HepG2 (cell line): Measurements from ENCODE around the gene TRIO. TPM values are rescaled to one million over a fixed set of nuclear protein-coding genes. Genes with fewer than 3 reads are reported as not detected.
A peak's percentile ranks its signal among the peaks of the same experiment; 100 is the strongest.

Source experiments
- ATM ChIP-seq: fragments of 450-650 bp; IDR thresholded peaks from 2 replicates; pipeline ENCODE4 v1.7.1; 2017; ENCODE audit warnings: mild to moderate bottlenecking, borderline replicate concordance
- CENPBD1 ChIP-seq: sonication (generic); formaldehyde crosslinking; IDR thresholded peaks from 2 replicates; pipeline ENCODE4 v1.8.0; 2022; ENCODE audit warnings: missing genetic modification reagents, low read depth, mild to moderate bottlenecking, borderline replicate concordance
- FIP1L1 ChIP-seq: fragments of 200-400 bp; formaldehyde crosslinking; IDR thresholded peaks from 2 replicates; pipeline ENCODE4 v1.6.1; 2018; ENCODE audit warnings: low read depth, mild to moderate bottlenecking, low read length, moderate library complexity, borderline replicate concordance; ENCODE audit not compliant: insufficient read depth
- FOXK1 ChIP-seq: sonication (generic); formaldehyde crosslinking; IDR thresholded peaks from 2 replicates; pipeline ENCODE4 v1.4.0; 2020; ENCODE audit warnings: low read depth, missing genetic modification reagents, borderline replicate concordance
- MED1 ChIP-seq: sonication (generic); formaldehyde crosslinking; IDR thresholded peaks from 2 replicates; pipeline ENCODE4 v1.4.0; 2020; ENCODE audit warnings: missing genetic modification reagents
- PAF1 ChIP-seq: IDR thresholded peaks from 2 replicates; pipeline ENCODE4 v1.6.1; 2016; ENCODE audit warnings: missing genetic modification reagents, missing compliant biosample characterization
- PAXIP1 ChIP-seq: sonication (generic); formaldehyde crosslinking; conservative IDR thresholded peaks from 2 replicates; pipeline ENCODE4 v1.4.0; 2020; ENCODE audit warnings: mild to moderate bottlenecking, missing genetic modification reagents, moderate library complexity
- RBAK ChIP-seq: sonication (generic); formaldehyde crosslinking; IDR thresholded peaks from 2 replicates; pipeline ENCODE4 v1.5.1; 2020; ENCODE audit warnings: mild to moderate bottlenecking, missing genetic modification reagents
- SNAPC2 ChIP-seq: sonication (generic); formaldehyde crosslinking; IDR thresholded peaks from 2 replicates; pipeline ENCODE4 v1.8.1; 2022; ENCODE audit warnings: mild to moderate bottlenecking, missing genetic modification reagents
- SNRNP70 ChIP-seq: fragments of 200-400 bp; formaldehyde crosslinking; IDR thresholded peaks from 2 replicates; pipeline ENCODE4 v1.6.1; 2017; ENCODE audit warnings: mild to moderate bottlenecking, low read depth, low read length, moderate library complexity
- ZBED4 ChIP-seq: sonication (generic); formaldehyde crosslinking; IDR thresholded peaks from 2 replicates; pipeline ENCODE4 v1.4.0; 2020; ENCODE audit warnings: missing genetic modification reagents, borderline replicate concordance
- ZNF230 ChIP-seq: sonication (generic); formaldehyde crosslinking; IDR thresholded peaks from 2 replicates; pipeline ENCODE4 v1.4.0; 2020; ENCODE audit warnings: mild to moderate bottlenecking, missing genetic modification reagents
- ZNF460 ChIP-seq: sonication (generic); formaldehyde crosslinking; IDR thresholded peaks from 2 replicates; pipeline ENCODE4 v1.5.1; 2020; ENCODE audit warnings: missing genetic modification reagents, mild to moderate bottlenecking, borderline replicate concordance
- ZNF784 ChIP-seq: sonication (generic); formaldehyde crosslinking; IDR thresholded peaks from 2 replicates; pipeline ENCODE4 v1.5.1; 2020; ENCODE audit warnings: missing genetic modification reagents, mild to moderate bottlenecking, borderline replicate concordance
- polyA plus RNA-seq, 8 experiments: library from polyadenylated mRNA; depleted of rRNA in 3 of 8; stranded (reverse) in 7 of 8; unstranded in 1 of 8; fragments of >200 nt; fragmentation: Illumina TruSeq in 4 of 8; extraction: Trizol in 4 of 8; gene quantifications; 2 replicates each; pipeline versions ENCODE4 v1.2.1 to v1.2.3, GENCODE V29; 2011 to 2016; ENCODE audit warnings: low read depth in 4 of 8, missing spikeins in 1 of 8, mixed read lengths in 1 of 8; ENCODE audit not compliant: insufficient read depth in 1 of 8
- total RNA-seq, 5 experiments: library from RNA; depleted of rRNA; stranded (reverse); fragments of >200 nt; fragmentation: Illumina TruSeq; extraction: Trizol; gene quantifications; 2 replicates each; pipeline ENCODE4 v1.2.3, GENCODE V29; 2016; ENCODE audit warnings: low read depth in 1 of 5
- TF ChIP-seq, protein P1 (sequence below): sonication (generic); formaldehyde crosslinking; IDR thresholded peaks from 2 replicates; pipeline ENCODE4 v1.5.1; 2020; ENCODE audit warnings: mild to moderate bottlenecking, missing genetic modification reagents, moderate library complexity
- TF ChIP-seq, protein P2 (sequence below): sonication (generic); formaldehyde crosslinking; IDR thresholded peaks from 2 replicates; pipeline ENCODE4 v1.9.0; 2021; ENCODE audit warnings: missing genetic modification reagents, borderline replicate concordance

The TRIO gene
- total and polyA plus RNA-seq, 2 of the 13 experiments (the other 11 are each of a cell fraction or from before 2014, with no cell fraction given) = 45.2 to 45.9 TPM

DNA sequence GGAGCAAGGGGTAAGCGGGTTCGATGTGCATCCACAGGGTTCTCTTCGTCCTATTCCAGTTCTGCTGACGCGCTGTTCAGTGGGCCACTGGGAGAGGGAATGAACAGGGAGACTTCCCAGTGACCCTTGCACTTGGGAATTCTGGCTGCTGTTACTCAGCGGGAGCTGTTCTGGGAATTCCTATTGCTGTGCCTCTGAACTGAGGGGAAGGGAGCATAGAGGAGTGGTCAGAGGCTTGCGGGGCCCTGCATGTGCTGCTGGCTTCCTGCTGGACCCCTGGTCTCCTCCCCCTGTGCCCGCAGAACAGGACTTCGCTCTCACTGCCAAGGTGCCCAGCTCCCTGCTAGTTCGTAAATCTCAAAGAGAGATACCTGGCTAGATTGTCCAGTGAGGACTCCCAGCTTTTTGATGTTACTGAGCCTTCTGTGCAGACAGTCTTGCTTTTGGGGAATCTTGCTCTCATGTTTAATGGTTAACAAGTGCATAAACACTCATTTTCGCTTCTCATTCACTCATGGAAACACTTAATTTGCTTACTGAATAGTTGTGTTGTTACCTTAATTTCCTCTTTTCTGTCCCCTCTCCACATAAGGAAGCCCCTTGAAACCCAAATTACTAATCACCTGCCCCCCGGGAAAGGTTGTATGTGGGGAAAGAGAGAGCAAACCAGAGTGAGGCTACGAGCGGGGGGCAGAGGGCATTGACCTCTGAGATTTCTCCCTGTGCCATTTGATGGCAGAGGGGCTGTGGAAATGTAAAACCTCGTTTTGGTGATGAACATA, 5.9 kb downstream of the TRIO start (continued):
- TF ChIP-seq, protein P1, sequence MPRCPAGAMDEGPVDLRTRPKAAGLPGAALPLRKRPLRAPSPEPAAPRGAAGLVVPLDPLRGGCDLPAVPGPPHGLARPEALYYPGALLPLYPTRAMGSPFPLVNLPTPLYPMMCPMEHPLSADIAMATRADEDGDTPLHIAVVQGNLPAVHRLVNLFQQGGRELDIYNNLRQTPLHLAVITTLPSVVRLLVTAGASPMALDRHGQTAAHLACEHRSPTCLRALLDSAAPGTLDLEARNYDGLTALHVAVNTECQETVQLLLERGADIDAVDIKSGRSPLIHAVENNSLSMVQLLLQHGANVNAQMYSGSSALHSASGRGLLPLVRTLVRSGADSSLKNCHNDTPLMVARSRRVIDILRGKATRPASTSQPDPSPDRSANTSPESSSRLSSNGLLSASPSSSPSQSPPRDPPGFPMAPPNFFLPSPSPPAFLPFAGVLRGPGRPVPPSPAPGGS (CRISPR knock-in tag) = no peak
- no peak for TF ChIP-seq ZBED4 (CRISPR knock-in tag)
- TF ChIP-seq, protein P2, sequence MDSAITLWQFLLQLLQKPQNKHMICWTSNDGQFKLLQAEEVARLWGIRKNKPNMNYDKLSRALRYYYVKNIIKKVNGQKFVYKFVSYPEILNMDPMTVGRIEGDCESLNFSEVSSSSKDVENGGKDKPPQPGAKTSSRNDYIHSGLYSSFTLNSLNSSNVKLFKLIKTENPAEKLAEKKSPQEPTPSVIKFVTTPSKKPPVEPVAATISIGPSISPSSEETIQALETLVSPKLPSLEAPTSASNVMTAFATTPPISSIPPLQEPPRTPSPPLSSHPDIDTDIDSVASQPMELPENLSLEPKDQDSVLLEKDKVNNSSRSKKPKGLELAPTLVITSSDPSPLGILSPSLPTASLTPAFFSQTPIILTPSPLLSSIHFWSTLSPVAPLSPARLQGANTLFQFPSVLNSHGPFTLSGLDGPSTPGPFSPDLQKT (CRISPR knock-in tag) = no peak
- no peak for TF ChIP-seq FIP1L1
- TF ChIP-seq PAXIP1 (CRISPR knock-in tag) = peak; percentile 72; the same call in 1 of the 2 replicates
- no peak for TF ChIP-seq SNRNP70
- TF ChIP-seq PAF1 (CRISPR knock-in tag) = no peak
- TF ChIP-seq ZNF460 (CRISPR knock-in tag) = no peak
- TF ChIP-seq RBAK (CRISPR knock-in tag) = no peak
- no peak for TF ChIP-seq ATM
- TF ChIP-seq ZNF230 (CRISPR knock-in tag) = no peak
- peak; percentile 37; the same call in 1 of the 2 replicates for TF ChIP-seq FOXK1 (CRISPR knock-in tag)
- TF ChIP-seq ZNF784 (CRISPR knock-in tag) = no peak
- peak; percentile 46; the same call in 1 of the 2 replicates for TF ChIP-seq SNAPC2 (CRISPR knock-in tag)
- TF ChIP-seq MED1 = 0 out of 2 replicates have a peak, but pooled peaks have one; percentile 31
- TF ChIP-seq CENPBD1 (CRISPR knock-in tag) = no peak
